HepG2 (cell line): Measurements from ENCODE around the gene DUSP16.

Experiments used
- ARNT ChIP-seq: fragments of 450-650 bp; IDR thresholded peaks from 2 replicates; pipeline ENCODE4 v1.6.1; 2017
- BRCA1 ChIP-seq: sonication (generic); formaldehyde crosslinking; IDR thresholded peaks from 2 replicates; pipeline ENCODE4 v1.4.0; 2020; ENCODE audit warnings: missing genetic modification reagents
- EZH2 ChIP-seq: conservative IDR thresholded peaks from 2 replicates; pipeline ENCODE4 v1.6.1; 2012; ENCODE audit warnings: mild to moderate bottlenecking, low read depth, low read length, moderate library complexity
- FOXM1 ChIP-seq: sonication (generic); formaldehyde crosslinking; IDR thresholded peaks from 2 replicates; pipeline ENCODE4 v1.5.0; 2020; ENCODE audit warnings: missing genetic modification reagents
- KDM4B ChIP-seq: sonication (generic); formaldehyde crosslinking; IDR thresholded peaks from 2 replicates; pipeline ENCODE4 v1.4.0; 2020; ENCODE audit warnings: missing genetic modification reagents
- NFE2L1 ChIP-seq: sonication (generic); formaldehyde crosslinking; IDR thresholded peaks from 2 replicates; pipeline ENCODE4 v1.4.0; 2020; ENCODE audit warnings: missing genetic modification reagents, mild to moderate bottlenecking, borderline replicate concordance
- TAF1 ChIP-seq: sonication (generic); formaldehyde crosslinking; IDR thresholded peaks from 2 replicates; pipeline ENCODE4 v1.4.0; 2020; ENCODE audit warnings: missing genetic modification reagents
- ZFP41 ChIP-seq: sonication (generic); formaldehyde crosslinking; IDR thresholded peaks from 2 replicates; pipeline ENCODE4 v1.4.0; 2020; ENCODE audit warnings: mild to moderate bottlenecking, missing genetic modification reagents, borderline replicate concordance
- ZHX2 ChIP-seq, 2 experiments: sonication (generic) in 1 of 2; formaldehyde crosslinking in 1 of 2; IDR thresholded peaks; 2 replicates each; pipeline versions ENCODE4 v1.6.1 to v1.9.0; 2014 to 2022; ENCODE audit warnings: antibody characterized with exemption in 1 of 2, borderline replicate concordance in 1 of 2, inconsistent platforms in 1 of 2, low read depth in 1 of 2, missing genetic modification reagents in 1 of 2
- TF ChIP-seq, protein P1 (sequence below): sonication (generic); formaldehyde crosslinking; IDR thresholded peaks from 2 replicates; pipeline ENCODE4 v1.5.0; 2020; ENCODE audit warnings: mild to moderate bottlenecking, missing genetic modification reagents, moderate library complexity

DNA sequence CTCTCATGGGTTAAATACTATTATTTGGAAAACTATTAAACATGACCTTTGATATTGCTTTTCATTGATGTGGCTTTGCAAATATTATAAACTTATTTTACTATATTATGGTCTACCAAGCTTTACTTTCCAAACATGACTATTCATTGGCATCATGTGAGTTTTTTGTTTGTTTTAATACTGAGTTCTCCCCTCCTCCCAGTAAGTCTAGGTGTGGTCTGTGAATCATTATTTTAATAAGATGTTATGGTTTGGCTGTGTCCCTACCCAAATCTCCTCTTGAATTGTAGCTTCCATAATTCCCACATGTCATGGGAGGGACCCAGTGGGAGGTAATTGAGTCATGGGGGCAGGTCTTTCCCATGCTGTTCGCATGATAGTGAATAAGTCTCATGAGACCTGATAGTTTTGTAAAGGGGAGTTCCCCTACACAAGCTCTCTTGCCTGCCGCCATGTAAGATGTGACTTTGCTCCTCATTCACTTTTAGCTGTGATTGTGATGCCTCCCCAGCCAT, 125.8 kb downstream of the DUSP16 start:
- TF ChIP-seq ZHX2 (IDR thresholded peaks at IDR 0.05; ENCODE audit: low read depth) = no peak
- TF ChIP-seq ZHX2 (CRISPR knock-in tag; IDR thresholded peaks at IDR 0.05; ENCODE audit: borderline replicate concordance) = no peak
- no peak for TF ChIP-seq BRCA1 (CRISPR knock-in tag)
- no peak for TF ChIP-seq EZH2
- TF ChIP-seq NFE2L1 (CRISPR knock-in tag) = no peak
- TF ChIP-seq, protein P1, sequence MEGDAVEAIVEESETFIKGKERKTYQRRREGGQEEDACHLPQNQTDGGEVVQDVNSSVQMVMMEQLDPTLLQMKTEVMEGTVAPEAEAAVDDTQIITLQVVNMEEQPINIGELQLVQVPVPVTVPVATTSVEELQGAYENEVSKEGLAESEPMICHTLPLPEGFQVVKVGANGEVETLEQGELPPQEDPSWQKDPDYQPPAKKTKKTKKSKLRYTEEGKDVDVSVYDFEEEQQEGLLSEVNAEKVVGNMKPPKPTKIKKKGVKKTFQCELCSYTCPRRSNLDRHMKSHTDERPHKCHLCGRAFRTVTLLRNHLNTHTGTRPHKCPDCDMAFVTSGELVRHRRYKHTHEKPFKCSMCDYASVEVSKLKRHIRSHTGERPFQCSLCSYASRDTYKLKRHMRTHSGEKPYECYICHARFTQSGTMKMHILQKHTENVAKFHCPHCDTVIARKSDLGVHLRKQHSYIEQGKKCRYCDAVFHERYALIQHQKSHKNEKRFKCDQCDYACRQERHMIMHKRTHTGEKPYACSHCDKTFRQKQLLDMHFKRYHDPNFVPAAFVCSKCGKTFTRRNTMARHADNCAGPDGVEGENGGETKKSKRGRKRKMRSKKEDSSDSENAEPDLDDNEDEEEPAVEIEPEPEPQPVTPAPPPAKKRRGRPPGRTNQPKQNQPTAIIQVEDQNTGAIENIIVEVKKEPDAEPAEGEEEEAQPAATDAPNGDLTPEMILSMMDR (CRISPR knock-in tag) = no peak
- no peak for TF ChIP-seq FOXM1 (CRISPR knock-in tag)
- no peak for TF ChIP-seq TAF1 (CRISPR knock-in tag)
- TF ChIP-seq ARNT = no peak
- no peak for TF ChIP-seq ZFP41 (CRISPR knock-in tag)
- no peak for TF ChIP-seq KDM4B (CRISPR knock-in tag)
